ENCODE data around the gene GRID1.

GRID1 gene

GRCh38 chr10:86345296-86345858, 21.2 kb downstream of the GRID1 start:
- in situ Hi-C loops (cut with MboI; ENCODE audit: low pct_unique_long_range_greater_than_20kb, low sequenced_read_pairs, unreplicated experiment), result no loop called here
- TF ChIP-seq CTCF (IDR thresholded peaks at IDR 0.05; ENCODE audit: extremely low read depth, insufficient read depth, missing control alignments), result no peak
- no peak for DNase-seq (ENCODE audit: low spot score)

GRCh38 chr10:86344714-86345161, 21.9 kb downstream of the GRID1 start:
- DNase-seq (ENCODE audit: low spot score), result no peak
- in situ Hi-C loops (cut with MboI; ENCODE audit: low pct_unique_long_range_greater_than_20kb, low sequenced_read_pairs, unreplicated experiment), result no loop called here
- TF ChIP-seq CTCF (IDR thresholded peaks at IDR 0.05; ENCODE audit: extremely low read depth, insufficient read depth, missing control alignments), result no peak

- no peak for DNase-seq (ENCODE audit: low spot score)
- in situ Hi-C loops (cut with MboI; ENCODE audit: low pct_unique_long_range_greater_than_20kb, low sequenced_read_pairs, unreplicated experiment), result no loop called here
- TF ChIP-seq CTCF (IDR thresholded peaks at IDR 0.05; ENCODE audit: extremely low read depth, insufficient read depth, missing control alignments), result no peak
These were observed 22.3 kb downstream of the GRID1 start for GRCh38 chr10:86344281-86344680.

- in situ Hi-C loops (cut with MboI; ENCODE audit: low pct_unique_long_range_greater_than_20kb, low sequenced_read_pairs, unreplicated experiment), result no loop called here
- no peak for DNase-seq (ENCODE audit: low spot score)
- TF ChIP-seq CTCF (IDR thresholded peaks at IDR 0.05; ENCODE audit: extremely low read depth, insufficient read depth, missing control alignments), result no peak
These were observed 22.8 kb downstream of the GRID1 start for GRCh38 chr10:86343761-86344160.

GRCh38 chr10:86342111-86342863, 24.3 kb downstream of the GRID1 start:
- TF ChIP-seq CTCF (IDR thresholded peaks at IDR 0.05; ENCODE audit: extremely low read depth, insufficient read depth, missing control alignments), result no peak
- in situ Hi-C loops (cut with MboI; ENCODE audit: low pct_unique_long_range_greater_than_20kb, low sequenced_read_pairs, unreplicated experiment), result no loop called here
- DNase-seq (ENCODE audit: low spot score), result no peak

- no peak for DNase-seq (ENCODE audit: low spot score)
- no peak for TF ChIP-seq CTCF (IDR thresholded peaks at IDR 0.05; ENCODE audit: extremely low read depth, insufficient read depth, missing control alignments)
- in situ Hi-C loops (cut with MboI; ENCODE audit: low pct_unique_long_range_greater_than_20kb, low sequenced_read_pairs, unreplicated experiment), result no loop called here
These were observed 25.2 kb downstream of the GRID1 start for GRCh38 chr10:86341361-86341811.
